OCI-LY1 (cell line): ENCODE results near the gene CNTNAP2.

ENCODE experiments used
- CTCF ChIP-seq: fragments of 200-600 bp; sonication (generic), shearing (Covaris generic); IDR thresholded peaks from 2 replicates; pipeline ENCODE4 v1.5.1; 2017; ENCODE audit warnings: mild to moderate bottlenecking, antibody characterized with exemption, low read length, moderate library complexity, mixed read lengths
- EZH2 ChIP-seq: fragments of 200-600 bp; sonication (generic), shearing (Covaris generic); IDR thresholded peaks from 2 replicates; pipeline ENCODE4 v1.8.0; 2017; ENCODE audit warnings: borderline replicate concordance, mixed run types, mild to moderate bottlenecking, antibody characterized with exemption, low read length, moderate library complexity, mixed read lengths

- no peak for TF ChIP-seq CTCF
- no peak for TF ChIP-seq EZH2
Observed at GRCh38 chr7:147151661-147152060, 1035.1 kb downstream of the CNTNAP2 start.
